Middle frontal gyrus (tissue), 1 donor: ENCODE results near the gene PPP1R3E.
"Not testable (repeated sequence)": the region's sequence is repeated elsewhere in the genome, so short reads cannot be mapped to it uniquely, and the experiment has no call there.

Experiments used
- DNase-seq: peaks from one replicate; pipeline ENCODE4 v3.0.0-alpha.2; 2015; ENCODE audit warnings: low spot score; ENCODE audit errors: extremely low spot score

PPP1R3E gene, protein sequence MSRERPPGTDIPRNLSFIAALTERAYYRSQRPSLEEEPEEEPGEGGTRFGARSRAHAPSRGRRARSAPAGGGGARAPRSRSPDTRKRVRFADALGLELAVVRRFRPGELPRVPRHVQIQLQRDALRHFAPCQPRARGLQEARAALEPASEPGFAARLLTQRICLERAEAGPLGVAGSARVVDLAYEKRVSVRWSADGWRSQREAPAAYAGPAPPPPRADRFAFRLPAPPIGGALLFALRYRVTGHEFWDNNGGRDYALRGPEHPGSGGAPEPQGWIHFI

DNA sequence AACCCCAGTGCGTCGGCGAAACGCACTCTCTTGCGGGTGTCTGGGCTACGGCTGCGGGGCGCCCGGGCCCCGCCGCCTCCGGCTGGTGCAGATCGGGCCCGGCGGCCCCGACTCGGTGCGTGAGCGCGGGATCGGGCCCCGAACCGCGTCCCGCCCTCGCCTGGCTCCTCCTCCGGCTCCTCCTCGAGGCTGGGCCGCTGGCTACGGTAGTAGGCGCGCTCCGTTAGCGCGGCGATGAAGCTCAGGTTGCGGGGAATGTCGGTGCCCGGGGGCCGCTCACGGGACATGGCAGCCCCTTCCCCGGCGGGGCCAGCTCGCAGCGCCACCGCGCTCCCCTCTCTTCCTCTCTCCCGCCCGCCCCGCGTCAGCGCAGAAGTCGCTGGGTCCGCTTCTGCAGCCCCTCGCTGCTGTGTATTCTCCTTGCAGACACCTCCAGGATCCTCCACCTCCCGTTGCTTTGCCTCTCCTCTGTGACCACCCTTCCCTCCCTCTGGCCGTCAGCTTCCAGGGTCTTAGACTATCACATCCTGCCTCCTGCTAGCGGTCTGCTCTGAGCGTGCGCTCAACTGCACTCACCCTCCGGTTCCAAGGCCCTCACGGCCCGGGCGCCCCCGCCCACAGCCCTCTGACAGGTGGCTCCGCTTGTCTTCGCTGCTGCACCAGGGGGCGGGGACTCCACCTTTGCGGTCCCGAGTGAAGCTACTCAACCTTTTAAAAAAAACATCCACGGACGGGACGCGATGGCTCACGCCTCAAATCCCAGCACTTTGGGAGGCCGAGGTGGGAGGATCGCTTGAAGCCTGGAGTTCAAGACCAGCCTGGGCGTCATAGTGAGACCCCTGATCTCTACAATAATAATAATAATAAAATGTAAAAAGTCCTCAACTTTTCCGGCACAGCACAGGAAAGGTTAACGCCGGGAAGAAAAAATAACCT is at the start of gene PPP1R3E:
PPP1R3E (minus strand) TSS at position 570 of the 936 bp plus-strand sequence; CDS start at position 287, 283 bp downstream.
- no peak for DNase-seq

DNA sequence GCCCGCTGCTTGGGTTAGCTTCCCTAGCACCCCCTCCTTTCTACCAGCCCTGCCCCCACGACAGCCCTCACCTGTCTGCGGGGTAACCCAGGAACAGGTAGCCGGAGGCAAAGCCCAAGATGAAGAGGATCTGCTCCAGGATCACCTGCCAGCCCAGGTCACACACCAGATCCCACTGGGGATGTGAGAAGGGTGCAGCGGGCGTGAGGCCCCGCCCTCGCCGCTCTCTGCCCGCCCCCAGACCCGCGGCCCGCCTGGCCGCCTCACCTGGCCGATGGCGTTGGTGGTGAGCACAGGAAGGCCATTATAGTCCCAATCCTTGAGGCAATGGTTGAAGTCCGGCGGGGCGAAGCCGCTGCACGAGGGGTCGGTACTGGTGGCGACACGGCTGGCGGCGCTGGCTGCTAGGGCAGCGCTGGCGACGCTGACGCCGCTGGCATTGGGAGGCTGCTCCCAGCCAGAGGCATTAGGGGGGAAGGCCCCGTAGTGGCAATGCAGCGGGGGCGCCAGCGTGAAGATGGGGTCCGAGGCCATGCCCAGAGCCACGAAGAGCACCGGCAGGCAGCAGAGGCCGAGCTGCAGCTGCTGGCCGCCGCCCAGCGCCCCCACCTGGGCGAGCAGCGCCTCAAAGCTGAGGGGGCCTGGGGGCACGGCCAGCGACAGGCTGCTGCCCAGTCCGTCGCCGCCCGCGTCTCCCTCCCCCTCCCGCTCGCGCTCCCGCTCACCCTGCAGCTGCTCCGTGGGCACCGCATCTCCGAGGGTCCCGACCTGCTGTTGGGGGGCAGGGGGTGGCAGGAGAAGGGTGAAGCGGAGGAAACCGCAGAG is 49.2 kb upstream of the PPP1R3E start:
- no peak for DNase-seq

DNA sequence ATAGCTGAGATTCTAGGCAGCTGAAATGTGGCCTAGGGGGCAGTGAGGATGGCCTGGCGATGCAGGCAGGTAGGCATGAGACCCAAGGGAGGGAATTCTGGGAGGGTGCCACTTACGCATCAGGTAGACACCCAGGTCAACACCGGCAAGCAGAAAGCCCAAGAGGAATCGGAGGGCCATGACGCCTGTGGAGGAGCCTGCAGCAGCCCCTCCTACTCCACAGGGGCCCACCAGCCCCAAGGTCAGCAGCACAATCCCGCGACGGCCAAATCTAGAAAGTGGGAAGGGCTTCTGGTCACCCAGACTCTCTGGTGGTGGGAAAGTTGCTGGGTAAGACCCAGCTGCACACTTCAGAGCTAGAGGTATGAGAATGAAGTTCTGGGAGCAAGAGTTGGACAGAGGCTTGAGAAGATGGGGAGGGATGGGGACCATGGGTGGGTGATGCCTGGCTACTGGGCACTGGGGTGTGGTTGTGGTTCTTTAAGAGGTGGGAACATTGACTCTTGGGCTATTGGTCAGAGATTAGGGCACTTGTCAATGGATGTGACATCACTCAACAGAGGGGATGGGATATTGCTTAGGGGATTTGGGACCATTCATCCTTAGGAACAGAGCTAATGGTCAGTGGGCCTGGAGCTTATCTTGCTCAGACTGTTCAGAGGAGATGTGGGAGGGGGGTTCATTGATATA is 46.6 kb upstream of the PPP1R3E start:
- no peak for DNase-seq

DNA sequence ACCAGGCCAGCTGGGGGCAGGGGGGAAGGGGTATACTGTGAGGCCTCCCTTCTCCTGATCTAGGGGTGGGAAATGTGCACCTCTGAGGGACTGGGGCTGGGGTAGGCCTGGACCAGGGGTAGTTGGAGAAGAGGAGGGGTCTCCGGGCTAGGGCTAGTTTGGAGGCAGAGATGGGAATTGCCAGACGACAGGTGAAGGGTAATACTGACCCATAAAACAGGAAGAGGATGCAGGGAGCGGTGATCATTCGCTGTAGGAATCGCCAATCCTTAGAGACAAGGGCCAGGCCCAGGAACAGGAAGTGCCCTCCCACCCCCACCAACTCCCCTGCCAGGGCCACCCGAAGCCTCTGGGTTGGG is 45.6 kb upstream of the PPP1R3E start:
- DNase-seq: no peak

DNA sequence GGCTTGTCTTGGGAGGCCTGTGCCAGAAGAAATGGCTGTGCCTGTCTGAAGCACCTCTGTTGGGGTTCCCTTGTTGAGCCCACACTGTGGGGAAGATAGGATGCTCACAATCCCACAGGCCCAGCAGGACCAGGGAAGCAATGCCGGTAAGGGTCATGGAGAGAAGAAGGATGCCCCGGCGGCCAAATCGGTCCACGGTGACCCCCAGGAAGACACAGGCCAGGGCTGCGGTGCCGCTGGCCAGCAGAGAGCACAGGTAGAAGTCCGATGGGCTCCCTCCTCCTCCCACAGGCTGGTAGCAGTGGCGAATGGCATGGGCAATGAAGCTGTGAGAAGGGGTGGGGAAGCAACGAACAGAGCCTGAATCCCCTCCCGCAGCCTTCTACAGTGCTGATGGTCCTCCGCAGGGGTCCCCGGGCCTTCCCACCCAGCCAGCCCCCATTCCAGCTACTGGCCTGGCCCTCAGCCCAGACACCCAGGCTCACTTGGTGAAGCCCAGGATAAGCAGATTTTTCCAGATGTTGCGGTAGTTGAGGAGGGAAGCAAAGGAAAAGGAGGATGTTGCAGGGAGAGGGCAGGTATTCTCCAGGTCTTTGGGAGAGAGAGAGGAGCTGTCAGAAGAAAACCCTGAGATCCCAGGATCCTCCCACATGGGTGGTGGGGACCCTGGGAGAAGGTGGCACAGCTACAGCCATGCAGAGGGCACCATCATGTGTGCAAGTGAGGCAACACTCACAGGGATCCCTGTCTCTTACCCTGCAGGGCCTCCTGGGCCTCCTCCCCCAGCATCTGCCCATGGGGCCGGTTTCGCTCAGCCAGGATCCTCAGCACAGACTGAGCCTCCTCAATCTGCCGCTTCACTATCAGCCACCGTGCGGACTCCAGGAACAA is 45.0 kb upstream of the PPP1R3E start:
- no peak for DNase-seq

DNA sequence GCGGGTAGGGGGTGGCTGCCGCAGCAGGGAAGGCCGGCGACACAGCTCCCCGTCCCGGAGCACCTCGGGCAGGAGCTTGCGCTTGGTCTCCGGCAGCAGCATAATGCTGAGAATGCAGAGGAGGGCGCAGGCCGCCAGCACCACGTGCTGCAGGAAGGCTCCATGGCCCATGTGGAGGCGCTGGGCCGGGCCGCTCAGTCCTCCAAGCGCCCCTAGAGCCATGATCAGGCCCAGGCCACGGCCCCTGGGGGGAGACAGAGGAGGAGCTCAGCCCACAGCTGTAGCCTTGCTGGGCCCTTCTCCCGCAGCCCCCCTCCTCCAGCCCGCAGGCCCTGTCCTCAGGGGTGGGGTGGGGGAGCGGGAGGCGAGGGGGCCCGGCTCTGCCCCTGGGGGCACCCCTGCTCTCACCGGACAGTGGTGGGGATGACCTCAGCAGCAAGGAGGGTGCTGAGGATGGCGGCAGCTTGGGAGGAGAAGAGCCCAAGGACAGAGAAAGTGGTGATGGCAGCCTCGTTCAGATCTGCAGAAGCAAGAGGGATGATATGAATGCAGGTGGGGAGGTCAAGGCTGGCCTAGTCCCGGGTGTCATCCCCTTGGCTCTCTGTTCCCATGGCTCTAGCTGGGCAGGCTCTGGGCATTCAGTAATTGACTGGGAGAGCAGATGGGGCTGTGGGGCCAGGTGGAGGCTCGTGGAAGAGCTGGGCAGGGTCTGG is 44.2 kb upstream of the PPP1R3E start:
- DNase-seq: no peak

DNA sequence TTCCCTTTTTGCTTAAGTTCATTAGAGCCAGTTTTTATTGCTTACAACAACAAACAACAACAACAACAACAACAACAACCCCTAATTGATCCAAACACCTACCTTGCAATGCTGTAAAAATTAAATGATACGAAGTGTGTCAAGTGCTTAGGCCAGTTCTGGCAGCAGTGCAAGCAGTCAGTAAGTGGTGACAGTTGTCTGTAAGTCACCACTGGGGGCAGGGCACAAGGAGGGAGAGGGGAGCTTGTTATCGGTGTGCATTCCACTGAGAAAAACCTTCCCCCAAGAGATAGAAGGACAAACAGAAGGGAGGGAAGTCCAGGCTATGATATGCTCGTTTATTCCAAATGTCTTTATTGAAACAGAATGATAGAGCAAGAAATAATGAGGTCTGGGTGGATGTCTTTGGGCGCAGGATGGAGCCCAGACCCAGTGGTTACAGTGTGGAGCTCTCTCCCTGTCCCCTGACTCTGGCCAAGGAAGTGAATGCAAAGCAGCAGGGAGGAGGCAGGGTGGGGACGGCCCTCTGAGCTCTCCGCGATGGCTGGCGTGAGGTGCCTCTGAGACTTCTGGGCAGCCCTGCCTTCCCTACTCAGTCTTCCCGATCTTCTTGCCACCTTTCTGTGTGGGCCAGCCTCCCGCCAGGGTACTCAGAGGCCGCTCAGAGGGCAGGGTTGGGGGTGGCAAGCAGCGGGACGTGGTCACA is 43.5 kb upstream of the PPP1R3E start:
- DNase-seq: no peak

DNA sequence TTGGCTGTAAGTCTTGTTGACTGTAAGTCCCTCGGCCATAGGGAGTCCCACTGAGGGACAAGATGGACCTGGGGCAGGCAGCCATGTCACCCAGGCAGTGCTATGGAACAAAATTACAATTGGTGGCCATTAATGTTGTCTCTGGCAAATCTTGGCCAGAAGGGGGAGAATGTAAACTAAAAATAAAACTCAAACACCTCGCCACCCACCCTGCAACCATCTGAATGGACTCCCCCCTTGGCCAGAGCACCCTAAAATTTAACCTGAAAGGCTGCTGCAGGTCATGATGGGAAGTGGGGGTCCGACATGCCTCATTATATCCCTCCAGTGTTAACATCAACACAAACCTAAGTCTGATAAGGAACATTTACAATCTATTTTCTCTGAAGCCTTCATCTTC is 41.8 kb upstream of the PPP1R3E start:
- DNase-seq: no peak

DNA sequence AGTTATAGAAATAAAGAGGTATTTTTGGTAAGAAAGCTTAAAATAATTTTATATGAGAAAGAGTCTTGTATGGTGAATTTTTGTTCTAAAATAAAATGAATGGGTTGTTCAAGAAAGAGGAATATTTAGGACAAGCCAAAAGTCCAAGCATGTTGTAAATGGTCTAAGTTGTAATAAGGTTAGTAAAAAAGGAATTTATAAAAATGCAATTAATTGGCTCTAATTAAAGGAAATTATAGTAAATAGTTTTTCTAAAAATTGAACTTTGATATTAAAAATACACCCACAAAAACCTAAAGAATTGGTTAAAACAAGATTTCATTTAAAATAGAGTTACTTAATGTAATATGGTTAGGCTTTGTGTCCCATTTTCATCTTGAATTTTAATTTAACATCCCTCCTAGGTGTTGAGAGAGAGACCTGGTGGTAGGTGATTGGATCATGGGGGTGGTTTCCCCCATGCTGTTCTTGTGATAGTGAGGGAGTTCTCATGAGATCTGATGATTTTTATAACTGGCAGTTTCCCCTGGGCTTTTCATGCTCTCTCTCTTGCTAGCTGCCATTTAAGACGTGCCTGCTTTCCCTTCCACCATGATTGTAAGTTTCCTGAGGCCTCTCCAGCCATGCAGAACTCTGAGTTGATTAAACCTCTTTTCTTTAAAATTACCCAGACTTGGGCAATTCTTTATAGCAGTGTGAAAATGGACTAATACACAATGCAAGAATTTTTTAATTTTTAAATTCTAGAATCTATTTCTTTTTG is 37.0 kb upstream of the PPP1R3E start:
- DNase-seq: no peak

DNA sequence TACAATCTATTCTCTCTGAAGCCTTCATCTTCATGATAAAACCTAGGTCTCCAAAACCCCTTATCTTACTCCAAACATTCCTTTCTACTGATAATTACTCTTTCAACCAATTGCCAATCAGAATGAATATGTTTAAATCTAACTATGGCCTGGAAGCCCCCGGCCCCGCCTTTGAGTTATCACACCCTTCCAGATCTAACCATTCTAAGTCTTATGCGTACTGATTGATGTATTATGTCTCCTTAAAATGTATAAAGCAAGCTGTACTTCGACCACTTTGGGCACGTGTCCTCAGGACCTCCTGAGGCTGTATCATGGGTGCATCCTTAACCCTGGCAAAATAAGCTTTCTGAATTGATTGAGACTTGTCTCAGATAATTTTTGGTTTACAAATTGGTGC is 33.0 kb upstream of the PPP1R3E start:
- no peak for DNase-seq

DNA sequence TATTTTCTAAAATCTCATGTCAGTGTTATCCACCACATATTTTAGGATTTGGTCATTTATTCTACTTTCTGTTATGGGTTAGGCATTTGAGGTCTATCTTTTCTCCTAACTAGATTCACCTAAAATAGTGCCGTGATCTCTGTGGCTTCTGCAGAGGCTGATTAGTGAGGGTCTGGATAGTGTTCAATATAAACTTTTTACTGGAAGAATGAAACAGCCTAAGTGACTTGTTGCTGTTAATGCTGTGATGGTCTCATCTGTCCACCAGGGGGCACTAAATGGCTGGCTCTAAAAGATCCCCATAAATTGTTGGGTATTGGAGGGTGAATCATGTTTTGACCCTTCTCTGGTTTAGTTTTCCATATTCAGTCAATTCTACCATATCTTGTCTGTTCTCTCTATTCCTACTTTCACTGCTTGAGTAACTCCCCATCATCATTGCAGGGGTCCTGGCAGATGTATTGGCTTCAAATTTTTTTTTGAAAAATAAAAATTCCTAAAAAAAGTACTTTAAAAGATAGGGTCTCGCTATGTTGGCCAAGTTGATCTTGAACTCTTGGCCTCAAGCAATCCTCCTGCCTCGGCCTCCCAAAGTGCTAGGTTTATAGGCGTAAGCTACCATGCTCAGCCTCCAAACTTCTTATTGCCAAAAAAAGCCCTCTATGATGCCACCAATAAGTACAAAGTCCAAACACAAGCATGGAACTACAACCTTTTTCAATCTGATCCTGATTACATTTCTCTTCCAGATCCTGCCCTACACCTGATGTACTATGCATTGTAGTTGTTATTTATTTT is 25.5 kb upstream of the PPP1R3E start:
- DNase-seq: peak; percentile 52

DNA sequence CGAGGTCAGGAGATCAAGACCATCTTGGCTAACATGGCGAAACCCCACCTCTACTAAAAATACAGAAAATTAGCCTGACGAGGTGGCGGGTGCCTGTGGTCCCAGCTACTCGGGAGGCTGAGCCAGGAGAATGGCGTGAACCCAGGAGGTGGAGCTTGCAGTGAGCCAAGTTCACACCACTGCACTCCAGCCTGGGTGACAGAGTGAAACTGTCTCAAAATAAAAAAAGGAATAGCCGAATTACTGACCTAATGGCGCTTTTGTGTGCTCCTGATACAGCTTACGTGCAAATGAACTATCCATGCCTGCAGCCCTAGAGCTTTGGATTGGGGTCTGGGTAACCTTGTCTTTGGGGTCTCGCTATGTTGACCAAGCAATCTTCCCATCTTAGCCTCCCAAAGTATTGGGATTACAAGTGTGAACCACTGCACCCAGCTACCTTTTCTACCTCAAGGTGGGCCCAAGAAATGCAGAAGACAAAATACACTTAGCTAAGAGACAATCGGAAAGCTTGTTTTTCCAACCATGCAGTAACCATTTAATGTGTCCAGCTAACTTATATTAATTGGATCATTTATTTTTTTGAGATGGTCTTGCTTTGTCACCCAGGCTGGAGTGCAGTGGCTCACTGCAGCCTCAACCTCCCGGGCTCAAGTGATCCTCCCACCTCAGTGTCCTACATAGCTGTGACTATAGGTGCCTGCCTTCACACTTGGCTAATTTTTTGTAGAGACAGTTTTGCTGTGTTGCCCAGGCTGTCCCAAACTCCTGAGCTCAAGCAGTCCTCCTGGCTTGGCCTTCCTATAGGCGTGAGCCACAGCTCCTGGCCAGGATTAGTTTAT is 24.1 kb upstream of the PPP1R3E start:
- DNase-seq: no peak

DNA sequence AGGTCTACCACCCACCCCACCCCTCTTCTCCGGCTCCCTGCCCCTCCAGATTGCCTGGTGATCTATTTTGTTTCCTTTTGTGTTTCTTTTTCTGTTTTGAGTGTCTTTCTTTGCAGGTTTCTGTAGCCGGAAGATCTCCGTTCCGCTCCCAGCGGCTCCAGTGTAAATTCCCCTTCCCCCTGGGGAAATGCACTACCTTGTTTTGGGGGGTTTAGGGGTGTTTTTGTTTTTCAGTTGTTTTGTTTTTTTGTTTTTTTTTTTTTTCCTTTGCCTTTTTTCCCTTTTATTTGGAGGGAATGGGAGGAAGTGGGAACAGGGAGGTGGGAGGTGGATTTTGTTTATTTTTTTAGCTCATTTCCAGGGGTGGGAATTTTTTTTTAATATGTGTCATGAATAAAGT is 23.1 kb upstream of the PPP1R3E start:
- DNase-seq: not testable (repeated sequence)

DNA sequence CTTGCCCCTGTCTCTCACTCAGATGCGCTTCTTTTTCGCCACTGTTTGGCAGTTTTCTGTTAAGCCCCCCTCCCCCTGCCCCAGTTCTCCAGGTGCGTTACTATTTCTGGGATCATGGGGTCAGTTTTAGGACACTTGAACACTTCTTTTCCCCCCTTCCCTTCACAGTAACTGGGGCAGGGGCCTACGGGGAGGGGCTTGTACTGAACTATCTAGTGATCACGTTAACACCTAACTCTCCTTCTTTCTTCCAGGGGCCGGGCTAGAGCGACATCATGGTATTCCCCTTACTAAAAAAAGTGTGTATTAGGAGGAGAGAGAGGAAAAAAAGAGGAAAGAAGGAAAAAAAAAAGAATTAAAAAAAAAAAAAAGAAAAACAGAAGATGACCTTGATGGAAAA is 22.3 kb upstream of the PPP1R3E start:
- no peak for DNase-seq

DNA sequence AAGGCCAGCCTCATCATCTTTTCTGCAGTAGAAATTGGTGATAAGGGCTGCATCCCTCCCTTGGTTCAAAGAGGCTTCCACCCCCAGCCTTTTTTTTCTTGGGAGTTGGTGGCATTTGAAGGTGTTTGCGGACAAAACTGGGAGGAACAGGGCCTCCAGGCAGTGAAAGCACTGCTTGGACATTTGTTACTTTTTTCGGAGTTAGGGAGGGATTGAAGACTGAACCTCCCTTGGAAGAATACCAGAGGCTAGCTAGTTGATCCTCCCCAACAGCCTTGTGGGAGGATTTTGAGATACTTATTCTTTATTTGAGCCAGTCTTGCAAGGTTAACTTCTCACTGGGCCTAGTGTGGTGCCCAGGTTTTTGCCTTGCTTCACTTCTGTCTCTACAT is 21.8 kb upstream of the PPP1R3E start:
- DNase-seq: no peak

DNA sequence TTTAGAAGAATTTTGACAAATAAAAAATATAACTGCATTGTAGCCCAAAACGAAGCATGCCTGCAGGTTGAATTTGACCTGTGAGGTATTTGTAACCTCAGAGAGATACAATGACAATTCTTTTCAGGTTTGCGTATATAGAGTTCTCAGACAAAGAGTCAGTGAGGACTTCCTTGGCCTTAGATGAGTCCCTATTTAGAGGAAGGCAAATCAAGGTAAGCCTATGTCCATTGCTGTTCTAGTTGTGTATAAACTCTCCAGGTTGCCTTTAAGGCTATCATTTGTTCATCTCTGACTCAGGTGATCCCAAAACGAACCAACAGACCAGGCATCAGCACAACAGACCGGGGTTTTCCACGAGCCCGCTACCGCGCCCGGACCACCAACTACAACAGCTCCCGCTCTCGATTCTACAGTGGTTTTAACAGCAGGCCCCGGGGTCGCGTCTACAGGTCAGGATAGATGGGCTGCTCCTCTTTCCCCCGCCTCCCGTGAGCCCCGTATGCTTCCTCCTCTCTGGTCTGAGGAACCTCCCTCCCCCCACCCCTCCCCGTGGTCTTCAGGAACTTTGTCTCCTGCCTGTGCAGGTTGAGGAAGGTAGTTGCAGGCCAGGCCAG is 21.3 kb upstream of the PPP1R3E start:
- no peak for DNase-seq
